Astrocyte (in vitro differentiated cells and primary cell): ENCODE results near the gene SCAP. TPM values are rescaled to one million over a fixed set of nuclear protein-coding genes. Genes with fewer than 3 reads are reported as not detected.

Experiments
- DNase-seq: peaks from one replicate; pipeline ENCODE4 v3.0.0-alpha.2; 2010; ENCODE audit warnings: low read depth
- FAIRE-seq: peaks from 2 replicates; lab custom pipeline; 2011; peaks lifted over from hg19 to GRCh38; lab: Jason Lieb, UNC
- H2AFZ ChIP-seq: 2 replicates; pipeline ENCODE4 v1.6.0; 2012; ENCODE audit warnings: low read depth, low read length, inconsistent platforms
- H3K27ac ChIP-seq: 2 replicates; pipeline ENCODE4 v1.5.1; 2011; ENCODE audit warnings: low read depth, low read length, inconsistent platforms
- H3K27me3 ChIP-seq: 2 replicates; pipeline ENCODE4 v1.6.0; 2011; ENCODE audit warnings: low read length, inconsistent platforms; ENCODE audit not compliant: insufficient read depth
- H3K36me3 ChIP-seq: 2 replicates; pipeline ENCODE4 v1.5.1; 2011; ENCODE audit warnings: low read length, inconsistent platforms; ENCODE audit not compliant: insufficient read depth
- H3K4me1 ChIP-seq: 2 replicates; pipeline ENCODE4 v1.5.1; 2011; ENCODE audit warnings: low read length, inconsistent platforms; ENCODE audit not compliant: insufficient read depth
- H3K4me2 ChIP-seq: 2 replicates; pipeline ENCODE4 v1.6.0; 2012; ENCODE audit warnings: low read length, inconsistent platforms
- H3K4me3 ChIP-seq: 2 replicates; pipeline ENCODE4 v1.5.1; 2011; ENCODE audit warnings: low read depth, mild to moderate bottlenecking, low read length, inconsistent platforms; ENCODE audit not compliant: insufficient read depth
- H3K79me2 ChIP-seq: 2 replicates; pipeline ENCODE4 v1.6.0; 2012; ENCODE audit warnings: mild to moderate bottlenecking, low read length, inconsistent platforms; ENCODE audit not compliant: insufficient read depth
- H3K9ac ChIP-seq: 2 replicates; pipeline ENCODE4 v1.6.0; 2012; ENCODE audit warnings: mild to moderate bottlenecking, low read length, inconsistent platforms
- H3K9me3 ChIP-seq: 2 replicates; pipeline ENCODE4 v1.5.1; 2012; ENCODE audit warnings: low read depth, mild to moderate bottlenecking, low read length, inconsistent platforms; ENCODE audit not compliant: insufficient read depth
- H4K20me1 ChIP-seq: 2 replicates; pipeline ENCODE4 v1.6.0; 2012; ENCODE audit warnings: low read length, inconsistent platforms; ENCODE audit not compliant: insufficient read depth
- H3K27ac Mint-ChIP-seq: one replicate; pipeline ENCODE4 v1.8.0; 2021; ENCODE audit warnings: mild to moderate bottlenecking, mixed read lengths; ENCODE audit not compliant: unreplicated experiment
- H3K27me3 Mint-ChIP-seq: one replicate; pipeline ENCODE4 v1.8.0; 2021; ENCODE audit warnings: low read depth, mixed read lengths; ENCODE audit not compliant: unreplicated experiment
- H3K36me3 Mint-ChIP-seq: one replicate; pipeline ENCODE4 v1.8.0; 2021; ENCODE audit warnings: low read depth, mixed read lengths; ENCODE audit not compliant: unreplicated experiment
- H3K4me1 Mint-ChIP-seq: one replicate; pipeline ENCODE4 v1.8.0; 2021; ENCODE audit warnings: low read depth, mixed read lengths; ENCODE audit not compliant: unreplicated experiment
- H3K4me3 Mint-ChIP-seq: one replicate; pipeline ENCODE4 v1.8.0; 2021; ENCODE audit warnings: mild to moderate bottlenecking, moderate library complexity, mixed read lengths; ENCODE audit not compliant: unreplicated experiment
- H3K9me3 Mint-ChIP-seq: one replicate; pipeline ENCODE4 v1.8.0; 2021; ENCODE audit warnings: mild to moderate bottlenecking, mixed read lengths; ENCODE audit not compliant: unreplicated experiment
- EZH2 ChIP-seq: IDR thresholded peaks from 2 replicates; pipeline ENCODE4 v1.6.1; 2012; ENCODE audit warnings: mild to moderate bottlenecking, low read length, inconsistent platforms; ENCODE audit not compliant: insufficient read depth
- total RNA-seq: library from RNA; stranded (reverse); gene quantifications from 2 replicates; pipeline ENCODE4 v1.2.1, GENCODE V29; 2021
- TF ChIP-seq, protein P1 (sequence below): IDR thresholded peaks from 2 replicates; pipeline ENCODE4 v1.5.1; 2011; ENCODE audit warnings: low read depth, mild to moderate bottlenecking, inconsistent platforms, low read length, moderate library complexity; ENCODE audit not compliant: insufficient read depth

Gene SCAP
- total RNA-seq, 1 donor from 2014 or later = 47.9 TPM

DNA sequence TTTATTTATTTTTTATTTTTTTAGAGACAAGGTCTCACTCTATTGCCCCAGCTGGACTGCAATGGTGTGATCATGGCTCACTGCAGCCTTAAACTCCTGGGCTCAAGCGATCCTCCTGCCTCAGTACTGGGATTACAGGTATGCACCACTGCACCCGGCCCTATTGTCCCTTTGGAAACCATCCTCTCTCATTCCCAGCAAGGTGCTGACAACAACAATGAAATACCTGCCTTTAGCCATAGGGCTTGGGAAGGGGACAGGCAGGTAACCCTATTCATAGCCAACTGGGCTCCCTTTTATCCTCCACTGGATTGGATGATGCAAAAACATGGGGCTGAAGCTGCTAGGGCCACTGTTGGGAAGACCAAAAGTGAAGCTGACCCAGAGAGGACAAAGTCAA is 43.1 kb downstream of the SCAP start:
- Histone ChIP-seq H4K20me1 (no peaks in the 10 kb centered on the region), H3K4me1 (no peaks in the 10 kb centered on the region), H3K9ac (no peak overlapping the region), H3K27me3 (no peaks in the 10 kb centered on the region), H2AFZ (no peak overlapping the region), H3K27ac (no peak overlapping the region), H3K79me2 (no peaks in the 10 kb centered on the region), H3K4me2 (no peak overlapping the region), H3K4me3 (no peak overlapping the region), H3K36me3 (peaks cover 9% of the 10 kb centered on the region), H3K9me3 (no peaks in the 10 kb centered on the region)
- DNase-seq (no peak), FAIRE-seq (no peak)
- no peak for TF ChIP-seq EZH2
- TF ChIP-seq, protein P1, sequence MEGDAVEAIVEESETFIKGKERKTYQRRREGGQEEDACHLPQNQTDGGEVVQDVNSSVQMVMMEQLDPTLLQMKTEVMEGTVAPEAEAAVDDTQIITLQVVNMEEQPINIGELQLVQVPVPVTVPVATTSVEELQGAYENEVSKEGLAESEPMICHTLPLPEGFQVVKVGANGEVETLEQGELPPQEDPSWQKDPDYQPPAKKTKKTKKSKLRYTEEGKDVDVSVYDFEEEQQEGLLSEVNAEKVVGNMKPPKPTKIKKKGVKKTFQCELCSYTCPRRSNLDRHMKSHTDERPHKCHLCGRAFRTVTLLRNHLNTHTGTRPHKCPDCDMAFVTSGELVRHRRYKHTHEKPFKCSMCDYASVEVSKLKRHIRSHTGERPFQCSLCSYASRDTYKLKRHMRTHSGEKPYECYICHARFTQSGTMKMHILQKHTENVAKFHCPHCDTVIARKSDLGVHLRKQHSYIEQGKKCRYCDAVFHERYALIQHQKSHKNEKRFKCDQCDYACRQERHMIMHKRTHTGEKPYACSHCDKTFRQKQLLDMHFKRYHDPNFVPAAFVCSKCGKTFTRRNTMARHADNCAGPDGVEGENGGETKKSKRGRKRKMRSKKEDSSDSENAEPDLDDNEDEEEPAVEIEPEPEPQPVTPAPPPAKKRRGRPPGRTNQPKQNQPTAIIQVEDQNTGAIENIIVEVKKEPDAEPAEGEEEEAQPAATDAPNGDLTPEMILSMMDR = no peak
- no peaks in the 10 kb centered on the region for H3K27me3 Mint-ChIP-seq
- no peak overlapping the region for H3K27ac Mint-ChIP-seq
- H3K4me3 Mint-ChIP-seq = no peak overlapping the region
- no peaks in the 10 kb centered on the region for H3K4me1 Mint-ChIP-seq
- peaks cover 28% of the 10 kb centered on the region for H3K36me3 Mint-ChIP-seq
- H3K9me3 Mint-ChIP-seq = no peaks in the 10 kb centered on the region

DNA sequence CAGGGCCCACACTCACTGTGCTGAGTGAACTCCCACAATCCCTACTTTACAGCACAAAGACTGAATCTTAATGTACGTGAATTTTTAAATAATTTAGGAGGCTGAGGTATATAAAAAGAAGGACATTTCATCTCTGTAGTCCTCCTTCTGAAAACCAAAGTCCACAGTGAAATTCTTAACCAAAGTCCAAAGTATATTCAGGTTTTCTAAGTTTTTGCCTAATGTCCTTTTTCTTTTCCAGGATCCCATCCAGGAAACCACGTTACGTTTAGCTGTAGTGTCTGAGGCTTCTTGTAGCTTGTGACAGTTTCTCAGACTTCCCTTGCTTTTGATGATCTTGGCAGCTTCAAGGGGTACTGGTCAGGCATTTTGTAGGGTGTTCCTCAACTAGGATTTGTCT is 44.5 kb downstream of the SCAP start:
- Histone ChIP-seq H4K20me1 (no peaks in the 10 kb centered on the region), H3K9ac (no peak overlapping the region), H2AFZ (no peak overlapping the region), H3K9me3 (no peaks in the 10 kb centered on the region), H3K27me3 (no peaks in the 10 kb centered on the region), H3K27ac (no peak overlapping the region), H3K4me3 (no peak overlapping the region), H3K4me2 (no peak overlapping the region), H3K79me2 (peaks cover 2% of the 10 kb centered on the region), H3K36me3 (peaks cover 9% of the 10 kb centered on the region), H3K4me1 (no peaks in the 10 kb centered on the region)
- no peaks in the 10 kb centered on the region for H3K4me1 Mint-ChIP-seq
- no peak overlapping the region for H3K27ac Mint-ChIP-seq
- DNase-seq = no peak
- H3K27me3 Mint-ChIP-seq = no peaks in the 10 kb centered on the region
- peaks cover 31% of the 10 kb centered on the region for H3K36me3 Mint-ChIP-seq
- peak overlapping the region; percentile 67 for H3K4me3 Mint-ChIP-seq
- no peaks in the 10 kb centered on the region for H3K9me3 Mint-ChIP-seq
- FAIRE-seq = no peak
- TF ChIP-seq, protein P1 = no peak
- no peak for TF ChIP-seq EZH2

DNA sequence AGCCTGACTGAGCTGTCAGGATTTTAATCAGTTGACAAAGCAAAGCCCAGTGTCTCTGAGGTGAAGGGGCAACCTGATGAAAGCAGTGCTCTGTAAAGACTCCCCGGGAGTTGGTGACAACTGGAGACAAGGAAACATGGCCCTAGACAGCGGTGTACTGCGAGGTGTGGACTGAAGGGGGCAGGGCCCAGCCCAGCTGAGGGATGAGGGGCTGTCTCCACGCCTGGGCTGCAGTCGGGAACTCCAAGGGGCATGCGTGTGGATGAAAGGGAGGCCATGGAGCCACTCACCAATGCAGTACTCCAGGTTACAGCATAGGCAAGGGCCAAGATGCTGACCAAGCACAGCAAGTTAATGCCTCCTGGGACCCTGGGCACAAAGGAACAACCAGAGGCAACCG is 45.1 kb downstream of the SCAP start:
- no peaks in the 10 kb centered on the region for H4K20me1 ChIP-seq
- no peak for DNase-seq

More for the DNA sequence above, 45.1 kb downstream of the SCAP start:
- H3K4me2 ChIP-seq = no peak overlapping the region
- no peak overlapping the region for H3K27ac Mint-ChIP-seq
- FAIRE-seq = no peak
- H3K79me2 ChIP-seq = peaks cover 2% of the 10 kb centered on the region
- no peaks in the 10 kb centered on the region for H3K9me3 Mint-ChIP-seq
- no peaks in the 10 kb centered on the region for H3K27me3 Mint-ChIP-seq
- H3K4me3 Mint-ChIP-seq = no peak overlapping the region
- peaks cover 9% of the 10 kb centered on the region for H3K36me3 ChIP-seq
- H3K4me1 Mint-ChIP-seq = no peaks in the 10 kb centered on the region
- no peak overlapping the region for H3K27ac ChIP-seq
- H3K4me3 ChIP-seq = no peak overlapping the region
- no peaks in the 10 kb centered on the region for H3K27me3 ChIP-seq
- TF ChIP-seq EZH2 = no peak
- TF ChIP-seq, protein P1 = no peak
- H3K4me1 ChIP-seq = no peaks in the 10 kb centered on the region
- H3K36me3 Mint-ChIP-seq = peaks cover 36% of the 10 kb centered on the region
- no peak overlapping the region for H2AFZ ChIP-seq
- no peak overlapping the region for H3K9ac ChIP-seq
- H3K9me3 ChIP-seq = no peaks in the 10 kb centered on the region
